IMR-90 (cell line): Measurements from ENCODE around the gene DEAF1. TPM values are rescaled to one million over a fixed set of nuclear protein-coding genes. Genes with fewer than 3 reads are reported as not detected.

ENCODE experiments used
- ATAC-seq: fragments of 200-7000 bp; cut with Tn5 transposase; 2 replicates; pipeline ENCODE4 v1.9.1; 2020; ENCODE audit warnings: low read depth, mild to moderate bottlenecking, moderate library complexity
- BruUV-seq: library from RNA; stranded (reverse); fragments of 400-500 nt; replicated peaks from 2 replicates; lab custom pipeline; 2021; lab: Mats Ljungman, UMichigan
- CTCF ChIA-PET: fragments of 300-600 bp; formaldehyde crosslinking; extraction: SDS; loops from one replicate; lab custom pipeline; 2021; ENCODE audit warnings: antibody characterized with exemption; lab: Yijun Ruan, JAX
- POLR2A ChIA-PET: fragments of 300-600 bp; sonication (Branson Sonifier 250); formaldehyde crosslinking; loops from one replicate; lab custom pipeline; 2022; ENCODE audit warnings: antibody characterized with exemption; ENCODE audit not compliant: unreplicated experiment; lab: Charles Lee
- DNase-seq: peaks from one replicate; pipeline ENCODE4 v3.0.0; 2013
- H2AFZ ChIP-seq: replicated peaks from 2 replicates; pipeline ENCODE3; 2013; ENCODE audit warnings: low read length, mild to moderate bottlenecking; ENCODE audit not compliant: poor library complexity
- H2AK5ac ChIP-seq: 2 replicates; pipeline ENCODE4 v1.6.1; 2013; ENCODE audit warnings: low read depth, low read length, inconsistent platforms
- H2AK9ac ChIP-seq: replicated peaks from 2 replicates; pipeline ENCODE3; 2013; ENCODE audit warnings: mild to moderate bottlenecking, low read depth, low read length, moderate library complexity; ENCODE audit not compliant: poor library complexity
- H2BK120ac ChIP-seq: 2 replicates; pipeline ENCODE4 v1.6.1; 2013; ENCODE audit warnings: low read depth, low read length, inconsistent platforms
- H2BK15ac ChIP-seq: 3 replicates; pipeline ENCODE4 v1.6.1; 2013; ENCODE audit warnings: low read depth, low read length, inconsistent platforms
- H2BK20ac ChIP-seq: 2 replicates; pipeline ENCODE4 v1.6.1; 2013; ENCODE audit warnings: low read depth, mild to moderate bottlenecking, inconsistent platforms, low read length, moderate library complexity
- H2BK5ac ChIP-seq: 2 replicates; pipeline ENCODE4 v1.6.1; 2013; ENCODE audit warnings: mild to moderate bottlenecking, low read depth, low read length, inconsistent platforms; ENCODE audit not compliant: poor library complexity, severe bottlenecking
- H3K14ac ChIP-seq: replicated peaks from 2 replicates; pipeline ENCODE4 v1.6.1; 2013; ENCODE audit warnings: low read depth, low read length, inconsistent platforms
- H3K18ac ChIP-seq: 2 replicates; pipeline ENCODE4 v1.6.1; 2013; ENCODE audit warnings: low read depth, low read length, control low read depth
- H3K23ac ChIP-seq: 2 replicates; pipeline ENCODE4 v1.6.1; 2013; ENCODE audit warnings: low read depth, low read length, inconsistent platforms
- H3K27ac ChIP-seq: 2 replicates; pipeline ENCODE4 v1.5.1; 2013; ENCODE audit warnings: mild to moderate bottlenecking, control low read depth, low read length; ENCODE audit not compliant: insufficient read depth
- H3K27me3 ChIP-seq: 2 replicates; pipeline ENCODE4 v1.6.1; 2013; ENCODE audit warnings: low read length; ENCODE audit not compliant: control insufficient read depth, insufficient read depth
- H3K36me3 ChIP-seq: 2 replicates; pipeline ENCODE4 v1.6.1; 2013; ENCODE audit warnings: low read length, mixed read lengths; ENCODE audit not compliant: control insufficient read depth, insufficient read depth
- H3K4ac ChIP-seq: 2 replicates; pipeline ENCODE4 v1.6.1; 2013; ENCODE audit warnings: low read depth, low read length, inconsistent platforms
- H3K4me1 ChIP-seq: 2 replicates; pipeline ENCODE4 v1.6.1; 2013; ENCODE audit warnings: low read length, mixed read lengths; ENCODE audit not compliant: control insufficient read depth, insufficient read depth
- H3K4me2 ChIP-seq: 2 replicates; pipeline ENCODE4 v1.6.1; 2013; ENCODE audit warnings: low read depth, mild to moderate bottlenecking, control low read depth, low read length, moderate library complexity
- H3K4me3 ChIP-seq: 2 replicates; pipeline ENCODE4 v1.5.1; 2013; ENCODE audit warnings: low read depth, mild to moderate bottlenecking, control low read depth, low read length, moderate library complexity; ENCODE audit not compliant: insufficient read depth
- H3K56ac ChIP-seq: 2 replicates; pipeline ENCODE4 v1.6.1; 2013; ENCODE audit warnings: low read length, inconsistent platforms; ENCODE audit not compliant: insufficient read depth; ENCODE audit errors: extremely low read depth
- H3K79me1 ChIP-seq, 2 experiments: 2 replicates each; pipeline ENCODE4 v1.6.1; 2013; ENCODE audit warnings: low read length in 2 of 2, inconsistent platforms in 1 of 2, low read depth in 1 of 2
- H3K9ac ChIP-seq: 2 replicates; pipeline ENCODE4 v1.6.1; 2013; ENCODE audit warnings: low read depth, low read length, control low read depth
- H3K9me1 ChIP-seq: 2 replicates; pipeline ENCODE4 v1.6.1; 2013; ENCODE audit warnings: low read length, inconsistent platforms; ENCODE audit not compliant: insufficient read depth
- H3K9me3 ChIP-seq: 2 replicates; pipeline ENCODE4 v1.6.1; 2013; ENCODE audit warnings: low read length; ENCODE audit not compliant: control insufficient read depth, insufficient read depth
- H4K20me1 ChIP-seq: 2 replicates; pipeline ENCODE4 v1.6.1; 2013; ENCODE audit warnings: low read length, inconsistent platforms; ENCODE audit not compliant: insufficient read depth
- H4K5ac ChIP-seq: 2 replicates; pipeline ENCODE4 v1.6.1; 2013; ENCODE audit warnings: mild to moderate bottlenecking, low read depth, low read length, control low read depth
- H4K8ac ChIP-seq, 2 experiments: 2 replicates each; pipeline ENCODE4 v1.6.1; 2013; ENCODE audit warnings: low read depth in 2 of 2, low read length in 2 of 2, control low read depth in 1 of 2, inconsistent platforms in 1 of 2
- H4K91ac ChIP-seq: 2 replicates; pipeline ENCODE4 v1.6.1; 2013; ENCODE audit warnings: low read depth, low read length, inconsistent platforms; ENCODE audit not compliant: insufficient read depth
- CEBPB ChIP-seq: IDR thresholded peaks from 2 replicates; pipeline ENCODE4 v1.6.1; 2012; ENCODE audit warnings: low read depth, low read length, improper control_type of control experiment
- MAFK ChIP-seq: IDR thresholded peaks from 2 replicates; pipeline ENCODE4 v1.6.1; 2012; ENCODE audit warnings: low read depth, low read length, improper control_type of control experiment
- POLR2A ChIP-seq: IDR thresholded peaks from 2 replicates; pipeline ENCODE4 v1.6.1; 2012; ENCODE audit warnings: mild to moderate bottlenecking, low read depth, low read length
- WGBS, 2 experiments: methylation state at CpG; one replicate each; pipeline versions ENCODE4 v1.1.5 to v1.1.7; 2013; ENCODE audit warnings: missing lambda C conversion rate in 2 of 2; ENCODE audit not compliant: insufficient read length in 1 of 2; ENCODE audit errors: extremely low coverage in 2 of 2; 5-methylcytosine and 5-hydroxymethylcytosine counted together
- dilution Hi-C: fragments of 300-500 bp; cut with HindIII; formaldehyde crosslinking; loops from one replicate; pipeline ENCODE4 v1.14.3; 2018; ENCODE audit warnings: low sequenced_read_pairs; ENCODE audit not compliant: unreplicated experiment
- in situ Hi-C: fragments of 300-500 bp; cut with MboI; formaldehyde crosslinking; loops from 3 replicates; pipeline ENCODE4 v1.14.3; 2019; ENCODE audit warnings: low sequenced_read_pairs, inconsistent platforms, mixed read lengths
- intact Hi-C: fragments of 100-400 bp; cut with micrococcal nuclease; formaldehyde crosslinking; loops from 2 replicates; pipeline ENCODE4 v1.10.0; 2022
- polyA plus RNA-seq, 3 experiments: library from polyadenylated mRNA; depleted of rRNA; stranded (reverse); fragments of >200 nt; gene quantifications; 2 replicates each; pipeline ENCODE4 v1.2.3, GENCODE V29; 2012; ENCODE audit warnings: low replicate concordance in 1 of 3
- total RNA-seq: library from RNA; depleted of rRNA; stranded (reverse); fragments of >200 nt; gene quantifications from 2 replicates; pipeline ENCODE4 v1.2.3, GENCODE V29; 2012

DEAF1 gene
- total and polyA plus RNA-seq, 2 of the 4 experiments (the other 2 are of a cell fraction): 22.9 to 31.6 TPM

DNA sequence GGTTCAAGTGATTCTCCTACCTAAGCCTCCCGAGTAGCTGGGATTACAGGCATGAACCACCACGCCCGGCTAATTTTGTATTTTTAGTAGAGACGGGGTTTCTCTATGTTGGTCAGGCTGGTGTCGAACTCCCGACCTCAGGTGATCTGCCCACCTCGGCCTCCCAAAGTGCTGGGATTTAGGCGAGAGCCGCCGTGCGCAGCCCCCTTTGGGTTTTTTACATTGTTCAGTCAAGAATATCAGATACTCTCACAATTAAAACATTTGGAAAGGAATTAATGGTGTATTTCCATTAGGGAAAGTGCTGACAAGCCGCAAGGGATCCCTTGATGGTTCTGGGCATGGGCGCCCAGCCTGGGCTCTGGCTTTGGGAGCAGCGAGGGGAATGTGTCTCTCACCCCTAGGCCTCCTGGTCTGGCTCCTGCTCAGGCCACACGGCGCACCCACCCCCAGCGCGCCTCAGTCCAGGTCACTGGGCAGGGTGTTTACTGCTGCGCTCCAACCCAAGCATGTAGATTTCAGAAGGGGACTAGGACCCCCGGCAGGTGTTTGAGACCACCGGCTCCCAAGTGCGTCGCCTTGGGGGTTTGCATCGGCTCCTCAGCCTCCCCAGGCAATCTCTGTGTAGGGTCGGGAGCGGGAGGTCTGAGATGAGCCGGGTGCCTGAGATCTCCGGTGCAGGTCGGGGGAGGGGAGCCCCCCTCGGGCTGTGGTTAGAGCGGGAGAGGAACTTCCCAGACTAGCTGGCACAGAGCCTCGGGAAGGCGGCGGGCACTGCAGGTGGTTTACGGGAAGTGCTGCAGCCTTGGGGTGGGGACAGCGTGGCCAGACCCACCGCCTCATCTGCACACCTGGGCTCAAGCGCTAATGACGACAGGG is 78.5 kb downstream of the DEAF1 start:
- Histone ChIP-seq H3K14ac (no peak overlapping the region), H3K27me3 (no peaks in the 10 kb centered on the region), H4K91ac (no peak overlapping the region), H4K20me1 (peaks cover 29% of the 10 kb centered on the region), H3K9ac (no peak overlapping the region), H3K23ac (no peak overlapping the region), H2AFZ (no peak overlapping the region), H2BK120ac (no peak overlapping the region), H2AK9ac (peak overlapping the region; percentile 55), H3K4me3 (peak overlapping the region; percentile 29; the same call in 1 of the 2 replicates), H2BK15ac (no peak overlapping the region), H3K4me2 (no peak overlapping the region), H3K4ac (no peak overlapping the region), H3K18ac (no peak overlapping the region), H3K56ac (no peak overlapping the region), H3K4me1 (peaks cover 4% of the 10 kb centered on the region; the same call in 1 of the 2 replicates), H2BK5ac (no peak overlapping the region), H3K36me3 (peaks cover 24% of the 10 kb centered on the region), H2AK5ac (0 out of 2 replicates have a peak overlapping the region, but pooled peaks have one; percentile 29), H4K8ac (peak overlapping the region; percentile 40 to 74; a peak in 2 of 4 replicates), H4K5ac (0 out of 2 replicates have a peak overlapping the region, but pooled peaks have one; percentile 45), H3K27ac (peak overlapping the region; percentile 57; the same call in 1 of the 2 replicates), H3K9me1 (0 out of 2 replicates have a peak, but pooled peaks cover under 1% of the 10 kb centered on the region), H3K9me3 (no peaks in the 10 kb centered on the region), H2BK20ac (no peak overlapping the region), H3K79me1 (peaks cover 2 to 32% of the 10 kb centered on the region in 2 experiments; a peak in 3 of 4 replicates)
- POLR2A ChIA-PET: no interaction called here
- dilution Hi-C loops: no loop called here
- TF ChIP-seq MAFK (no peak), POLR2A (no peak), CEBPB (no peak)
- WGBS, 2 experiments: 88% methylated on average over 19 of the region's 39 CpGs; no CpG with 5 or more reads in 1 of the 2 experiments
- ATAC-seq (no peak), DNase-seq (no peak)
- intact Hi-C loops: no loop called here
- CTCF ChIA-PET: no interaction called here
- no TSS peak for BruUV-seq
- in situ Hi-C loops: no loop called here
